ENCODE measurements around the gene NLRP6. TPM values are rescaled to one million over a fixed set of nuclear protein-coding genes. Genes with fewer than 3 reads are reported as not detected.

The NLRP6 gene
- total RNA-seq, 1 donor from 2014 or later = not detected

DNA sequence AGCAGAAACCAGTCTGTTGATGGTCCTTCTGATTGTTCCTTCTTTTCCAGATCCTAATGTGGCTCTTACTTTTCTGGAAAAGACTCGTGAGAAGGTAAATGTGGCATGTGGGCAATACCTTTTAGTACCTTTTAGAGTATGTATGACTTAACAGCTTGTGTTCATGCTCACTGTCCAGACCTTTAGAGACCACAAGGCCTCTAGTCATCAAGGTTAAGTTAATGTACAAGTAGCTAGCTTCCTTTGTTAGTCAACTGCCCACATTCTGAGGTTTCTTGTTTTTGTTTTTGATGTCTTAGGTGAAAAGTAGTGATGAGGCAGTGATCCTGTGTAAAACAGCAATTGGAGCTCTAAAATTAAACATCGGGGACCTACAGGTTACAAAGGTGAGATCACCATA, 33.8 kb upstream of the NLRP6 start:
- Histone ChIP-seq H3K36me3 (peaks cover 82% of the 10 kb centered on the region), H3K4me3 (no peak overlapping the region), H3K27me3 (ENCODE audit: low read depth) (no peaks in the 10 kb centered on the region), H3K4me1 (peaks cover 21% of the 10 kb centered on the region), H3K9me3 (replicated peaks) (no peaks in the 10 kb centered on the region), H3K27ac (replicated peaks) (no peak overlapping the region)
- DNase-seq = no peak
- no peak for TF ChIP-seq CTCF (IDR thresholded peaks at IDR 0.05; ENCODE audit: borderline replicate concordance)
- intact Hi-C loops (cut with micrococcal nuclease) = no loop called here

- H3K4me1 ChIP-seq = no peaks in the 10 kb centered on the region
- TF ChIP-seq CTCF (IDR thresholded peaks at IDR 0.05; ENCODE audit: borderline replicate concordance) = no peak
- H3K27me3 ChIP-seq (ENCODE audit: low read depth) = no peaks in the 10 kb centered on the region
- H3K27ac ChIP-seq (replicated peaks) = no peak overlapping the region
- H3K36me3 ChIP-seq = peaks cover 98% of the 10 kb centered on the region
- DNase-seq = no peak
- intact Hi-C loops (cut with micrococcal nuclease) = no loop called here
- no peak overlapping the region for H3K4me3 ChIP-seq
- H3K9me3 ChIP-seq (replicated peaks) = no peaks in the 10 kb centered on the region
Measured at GRCh38 chr11:249062-249461, 29.1 kb upstream of the NLRP6 start.

DNA sequence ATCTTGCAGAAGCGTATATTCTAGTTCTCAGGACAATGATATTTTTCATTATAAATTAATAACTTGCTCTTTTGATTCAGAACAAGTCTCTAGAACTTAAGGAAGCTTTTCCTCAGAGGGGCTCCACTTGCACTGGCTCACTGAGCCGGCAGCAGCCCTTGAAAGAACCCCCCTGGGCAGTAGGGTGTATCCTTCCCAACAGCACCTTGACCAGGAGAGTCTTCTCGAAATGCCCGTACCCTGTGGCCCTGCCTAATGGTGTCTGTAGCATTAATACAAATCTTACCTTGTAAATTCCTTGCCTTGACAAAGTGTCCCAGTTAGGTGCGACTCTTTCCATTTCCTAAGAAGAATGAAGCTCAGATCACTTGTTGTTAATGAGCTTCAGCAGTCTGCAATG, 27.9 kb upstream of the NLRP6 start:
- TF ChIP-seq CTCF (IDR thresholded peaks at IDR 0.05; ENCODE audit: borderline replicate concordance) = no peak
- no peaks in the 10 kb centered on the region for H3K4me1 ChIP-seq
- H3K36me3 ChIP-seq = peaks cover 86% of the 10 kb centered on the region
- H3K4me3 ChIP-seq = no peak overlapping the region
- no peak overlapping the region for H3K27ac ChIP-seq (replicated peaks)
- intact Hi-C loops (cut with micrococcal nuclease) = no loop called here
- no peaks in the 10 kb centered on the region for H3K27me3 ChIP-seq (ENCODE audit: low read depth)
- no peak for DNase-seq
- no peaks in the 10 kb centered on the region for H3K9me3 ChIP-seq (replicated peaks)

DNA sequence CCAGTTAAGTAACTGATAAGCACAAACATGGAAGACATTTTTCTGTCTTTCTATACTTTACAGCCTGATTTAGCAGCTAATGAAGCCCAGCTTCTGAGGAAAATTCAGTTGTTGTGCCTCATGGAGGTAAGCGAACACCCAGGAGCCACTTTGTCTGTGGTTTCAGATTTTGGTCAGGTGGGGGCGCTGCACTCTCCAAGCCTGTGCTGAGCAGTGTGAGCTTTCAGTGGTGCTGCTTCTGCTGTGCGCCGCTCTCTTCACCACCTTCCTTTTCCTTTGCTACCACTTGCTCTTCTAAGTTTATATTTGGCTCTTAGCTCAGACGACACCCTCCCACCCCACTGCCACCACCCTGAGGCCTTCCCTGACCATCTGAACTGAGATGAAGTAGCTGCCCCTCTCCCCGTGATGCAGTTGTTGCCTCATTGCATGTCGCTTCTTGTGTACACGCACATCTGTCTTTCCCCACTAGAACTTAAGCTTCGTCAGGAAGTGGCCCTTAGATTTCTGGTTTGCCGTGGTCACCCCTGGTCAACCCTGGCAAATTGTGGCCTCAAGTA, 27.4 kb upstream of the NLRP6 start:
- no peak overlapping the region for H3K27ac ChIP-seq (replicated peaks)
- intact Hi-C loops (cut with micrococcal nuclease) = no loop called here
- TF ChIP-seq CTCF (IDR thresholded peaks at IDR 0.05; ENCODE audit: borderline replicate concordance) = peak; percentile 66

GRCh38 chr11:251550-251949, 26.7 kb upstream of the NLRP6 start:
- Histone ChIP-seq H3K27ac (replicated peaks) (no peak overlapping the region), H3K27me3 (ENCODE audit: low read depth) (no peaks in the 10 kb centered on the region), H3K4me3 (no peak overlapping the region), H3K9me3 (replicated peaks) (no peaks in the 10 kb centered on the region), H3K4me1 (no peaks in the 10 kb centered on the region), H3K36me3 (peaks cover 75% of the 10 kb centered on the region)
- intact Hi-C loops (cut with micrococcal nuclease) = no loop called here
- DNase-seq = no peak
- no peak for TF ChIP-seq CTCF (IDR thresholded peaks at IDR 0.05; ENCODE audit: borderline replicate concordance)

More for the DNA sequence above, 27.4 kb upstream of the NLRP6 start:
- Histone ChIP-seq H3K4me1 (no peaks in the 10 kb centered on the region), H3K4me3 (no peak overlapping the region), H3K27me3 (ENCODE audit: low read depth) (no peaks in the 10 kb centered on the region), H3K9me3 (replicated peaks) (no peaks in the 10 kb centered on the region), H3K36me3 (peaks cover 83% of the 10 kb centered on the region)
- DNase-seq = peak; percentile 57

Data from left ventricle myocardium inferior (tissue), 1 donor.